ENCODE results near the gene PURB. TPM values are rescaled to one million over a fixed set of nuclear protein-coding genes. Genes with fewer than 3 reads are reported as not detected.

Gene PURB
- total and polyA plus RNA-seq, 2 experiments from 2014 or later, result 3.1 to 27.1 TPM

- TF ChIP-seq ZNF462 (CRISPR knock-in tag; IDR thresholded peaks at IDR 0.05), result no peak
- TF ChIP-seq REST (IDR thresholded peaks at IDR 0.05; ENCODE audit: unreplicated experiment), result no peak
- TF ChIP-seq EZH2phosphoT487 (IDR thresholded peaks at IDR 0.05; ENCODE audit: unreplicated experiment), result no peak
- TF ChIP-seq STAT1 (IDR thresholded peaks at IDR 0.05; ENCODE audit: unreplicated experiment), result no peak
- no peak for TF ChIP-seq EZH2 (IDR thresholded peaks at IDR 0.05; ENCODE audit: low read depth, unreplicated experiment)
- no peak for TF ChIP-seq JUNB (IDR thresholded peaks at IDR 0.05; ENCODE audit: unreplicated experiment)
- no peak for TF ChIP-seq ZNF114 (CRISPR knock-in tag; IDR thresholded peaks at IDR 0.05)
- TF ChIP-seq CREB1 (CRISPR knock-in tag; IDR thresholded peaks at IDR 0.05; ENCODE audit: low read depth), result no peak
These were observed 8.4 kb upstream of the PURB start (continued) for GRCh38 chr7:44893710-44894234.

Data from GM23338 (cell line).